Measurements from ENCODE around the gene MACROH2A2. TPM values are rescaled to one million over a fixed set of nuclear protein-coding genes. Genes with fewer than 3 reads are reported as not detected.
A peak's percentile ranks its signal among the peaks of the same experiment; 100 is the strongest.

The MACROH2A2 gene
- total and polyA plus RNA-seq, 10 of the 15 experiments (the other 5 are each of a cell fraction or from before 2014, with no cell fraction given): 0.14 to 0.24 TPM; not detected in 8

DNA sequence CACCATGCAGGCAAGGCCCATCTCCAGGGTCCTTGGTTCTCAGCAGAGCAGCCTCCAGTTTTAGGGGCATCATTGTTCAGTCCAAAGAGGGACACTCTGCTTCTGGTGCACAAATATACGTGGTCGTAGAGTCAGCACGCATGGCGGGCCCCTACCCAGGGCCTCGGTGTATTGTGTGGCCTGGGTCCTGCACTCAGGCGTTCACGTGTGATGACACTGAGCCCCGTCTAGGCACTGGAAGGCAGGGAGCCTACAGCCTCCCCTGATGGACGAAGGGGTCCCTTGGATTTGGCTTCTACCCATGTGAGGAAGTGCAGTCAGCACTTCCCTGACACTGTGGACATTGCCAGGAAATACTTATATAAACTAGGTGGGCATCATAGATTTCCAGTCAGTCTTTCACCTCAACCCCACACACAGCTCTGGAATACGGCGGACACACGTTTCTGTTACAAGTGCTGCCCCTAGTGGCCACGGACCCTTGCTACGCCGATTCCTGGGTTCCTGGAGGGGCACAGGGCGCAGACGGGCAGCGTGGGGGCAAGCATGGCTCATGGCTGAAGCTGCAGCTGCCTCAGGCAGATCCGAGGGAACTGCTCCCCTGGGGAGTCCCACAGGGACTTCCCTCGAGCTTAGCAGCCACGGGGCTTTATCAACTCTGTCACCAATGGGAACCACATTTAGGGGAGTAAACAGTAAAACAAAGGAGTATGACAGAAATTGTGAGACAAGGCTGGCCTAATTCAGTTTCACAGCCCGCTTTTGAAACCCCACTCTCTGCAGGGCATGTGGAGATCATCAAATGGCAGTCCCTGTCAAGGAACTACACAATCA, 54.5 kb downstream of the MACROH2A2 start (continued):
- TF ChIP-seq NFYA (IDR thresholded peaks at IDR 0.05; ENCODE audit: borderline replicate concordance, low read depth, low read length) (no peak), RAD51 (IDR thresholded peaks at IDR 0.05) (no peak), CEBPB (IDR thresholded peaks at IDR 0.05; ENCODE audit: borderline replicate concordance in 1 of 2, low read depth in 2 of 2, low read length in 2 of 2) (no peak), CBX3 (IDR thresholded peaks at IDR 0.05; ENCODE audit: borderline replicate concordance, low read depth) (no peak), RBBP5 (conservative IDR thresholded peaks at IDR 0.05) (no peak), SUPT20H (IDR thresholded peaks at IDR 0.05; ENCODE audit: borderline replicate concordance, control insufficient read depth, low read depth, low read length) (no peak), ESRRA (IDR thresholded peaks at IDR 0.05; ENCODE audit: low read length) (no peak), IKZF1 (conservative IDR thresholded peaks at IDR 0.05) (peak; percentile 85), MEF2A (IDR thresholded peaks at IDR 0.05; ENCODE audit: insufficient read depth, low read depth, low read length) (no peak), DPF2 (IDR thresholded peaks at IDR 0.05) (peak; percentile 59; the same call in 1 of the 2 replicates), KDM1A (IDR thresholded peaks at IDR 0.05; ENCODE audit: borderline replicate concordance) (no peak), ETV6 (conservative IDR thresholded peaks at IDR 0.05 in 1 of 2, IDR thresholded peaks at IDR 0.05 in 1 of 2; ENCODE audit: borderline replicate concordance in 1 of 2, low read depth in 1 of 2) (peak in 1 of 2 experiments; percentile 54; a peak in 2 of 4 replicates), NFXL1 (IDR thresholded peaks at IDR 0.05; ENCODE audit: borderline replicate concordance) (no peak), NR2F1 (conservative IDR thresholded peaks at IDR 0.05) (0 out of 2 replicates have a peak, but pooled peaks have one; percentile 48), RFX5 (IDR thresholded peaks at IDR 0.05; ENCODE audit: low read depth, low read length) (no peak), SREBF2 (IDR thresholded peaks at IDR 0.05; ENCODE audit: low read length) (no peak), GABPA (IDR thresholded peaks at IDR 0.05; ENCODE audit: low read depth) (no peak), LARP7 (IDR thresholded peaks at IDR 0.05) (no peak), ZNF24 (IDR thresholded peaks at IDR 0.05) (no peak), SIN3A (IDR thresholded peaks at IDR 0.05; ENCODE audit: low read depth, low read length) (no peak), JUNB (IDR thresholded peaks at IDR 0.05) (peak; percentile 31; the same call in 1 of the 2 replicates), NBN (IDR thresholded peaks at IDR 0.05) (0 out of 2 replicates have a peak, but pooled peaks have one; percentile 67)
- TF ChIP-seq, protein P1, sequence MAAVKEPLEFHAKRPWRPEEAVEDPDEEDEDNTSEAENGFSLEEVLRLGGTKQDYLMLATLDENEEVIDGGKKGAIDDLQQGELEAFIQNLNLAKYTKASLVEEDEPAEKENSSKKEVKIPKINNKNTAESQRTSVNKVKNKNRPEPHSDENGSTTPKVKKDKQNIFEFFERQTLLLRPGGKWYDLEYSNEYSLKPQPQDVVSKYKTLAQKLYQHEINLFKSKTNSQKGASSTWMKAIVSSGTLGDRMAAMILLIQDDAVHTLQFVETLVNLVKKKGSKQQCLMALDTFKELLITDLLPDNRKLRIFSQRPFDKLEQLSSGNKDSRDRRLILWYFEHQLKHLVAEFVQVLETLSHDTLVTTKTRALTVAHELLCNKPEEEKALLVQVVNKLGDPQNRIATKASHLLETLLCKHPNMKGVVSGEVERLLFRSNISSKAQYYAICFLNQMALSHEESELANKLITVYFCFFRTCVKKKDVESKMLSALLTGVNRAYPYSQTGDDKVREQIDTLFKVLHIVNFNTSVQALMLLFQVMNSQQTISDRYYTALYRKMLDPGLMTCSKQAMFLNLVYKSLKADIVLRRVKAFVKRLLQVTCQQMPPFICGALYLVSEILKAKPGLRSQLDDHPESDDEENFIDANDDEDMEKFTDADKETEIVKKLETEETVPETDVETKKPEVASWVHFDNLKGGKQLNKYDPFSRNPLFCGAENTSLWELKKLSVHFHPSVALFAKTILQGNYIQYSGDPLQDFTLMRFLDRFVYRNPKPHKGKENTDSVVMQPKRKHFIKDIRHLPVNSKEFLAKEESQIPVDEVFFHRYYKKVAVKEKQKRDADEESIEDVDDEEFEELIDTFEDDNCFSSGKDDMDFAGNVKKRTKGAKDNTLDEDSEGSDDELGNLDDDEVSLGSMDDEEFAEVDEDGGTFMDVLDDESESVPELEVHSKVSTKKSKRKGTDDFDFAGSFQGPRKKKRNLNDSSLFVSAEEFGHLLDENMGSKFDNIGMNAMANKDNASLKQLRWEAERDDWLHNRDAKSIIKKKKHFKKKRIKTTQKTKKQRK (IDR thresholded peaks at IDR 0.05; ENCODE audit: low read depth, low read length): no peak
- TF ChIP-seq, protein P2, sequence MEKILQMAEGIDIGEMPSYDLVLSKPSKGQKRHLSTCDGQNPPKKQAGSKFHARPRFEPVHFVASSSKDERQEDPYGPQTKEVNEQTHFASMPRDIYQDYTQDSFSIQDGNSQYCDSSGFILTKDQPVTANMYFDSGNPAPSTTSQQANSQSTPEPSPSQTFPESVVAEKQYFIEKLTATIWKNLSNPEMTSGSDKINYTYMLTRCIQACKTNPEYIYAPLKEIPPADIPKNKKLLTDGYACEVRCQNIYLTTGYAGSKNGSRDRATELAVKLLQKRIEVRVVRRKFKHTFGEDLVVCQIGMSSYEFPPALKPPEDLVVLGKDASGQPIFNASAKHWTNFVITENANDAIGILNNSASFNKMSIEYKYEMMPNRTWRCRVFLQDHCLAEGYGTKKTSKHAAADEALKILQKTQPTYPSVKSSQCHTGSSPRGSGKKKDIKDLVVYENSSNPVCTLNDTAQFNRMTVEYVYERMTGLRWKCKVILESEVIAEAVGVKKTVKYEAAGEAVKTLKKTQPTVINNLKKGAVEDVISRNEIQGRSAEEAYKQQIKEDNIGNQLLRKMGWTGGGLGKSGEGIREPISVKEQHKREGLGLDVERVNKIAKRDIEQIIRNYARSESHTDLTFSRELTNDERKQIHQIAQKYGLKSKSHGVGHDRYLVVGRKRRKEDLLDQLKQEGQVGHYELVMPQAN (conservative IDR thresholded peaks at IDR 0.05): no peak
- TF ChIP-seq, protein P3, sequence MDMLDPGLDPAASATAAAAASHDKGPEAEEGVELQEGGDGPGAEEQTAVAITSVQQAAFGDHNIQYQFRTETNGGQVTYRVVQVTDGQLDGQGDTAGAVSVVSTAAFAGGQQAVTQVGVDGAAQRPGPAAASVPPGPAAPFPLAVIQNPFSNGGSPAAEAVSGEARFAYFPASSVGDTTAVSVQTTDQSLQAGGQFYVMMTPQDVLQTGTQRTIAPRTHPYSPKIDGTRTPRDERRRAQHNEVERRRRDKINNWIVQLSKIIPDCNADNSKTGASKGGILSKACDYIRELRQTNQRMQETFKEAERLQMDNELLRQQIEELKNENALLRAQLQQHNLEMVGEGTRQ (IDR thresholded peaks at IDR 0.05; ENCODE audit: borderline replicate concordance, low read depth, low read length): no peak

All from GM12878 (cell line).